HEK293T (cell line): ENCODE results near the gene TIMP4.

Source experiments
- ELF4 ChIP-seq: fragments of 450-650 bp; IDR thresholded peaks from 2 replicates; pipeline ENCODE4 v1.6.1; 2017; ENCODE audit warnings: antibody characterized with exemption
- FOXK2 ChIP-seq: fragments of 450-650 bp; IDR thresholded peaks from 2 replicates; pipeline ENCODE4 v1.6.1; 2016; ENCODE audit warnings: mild to moderate bottlenecking
- NFRKB ChIP-seq: fragments of 450-650 bp; IDR thresholded peaks from 2 replicates; pipeline ENCODE4 v1.6.1; 2016; ENCODE audit warnings: mild to moderate bottlenecking, moderate library complexity

- TF ChIP-seq ELF4, result no peak
- TF ChIP-seq NFRKB, result no peak
- no peak for TF ChIP-seq FOXK2
These were observed 19.5 kb upstream of the TIMP4 start for GRCh38 chr3:12178091-12178820.
